Peyer's patch (tissue), 4 donors: ENCODE data around the gene FUBP3. TPM values are rescaled to one million over a fixed set of nuclear protein-coding genes. Genes with fewer than 3 reads are reported as not detected.

Experiments
- DNase-seq, 3 donors: peaks; one replicate each; pipeline ENCODE4 v3.0.0-alpha.2; 2017 to 2019
- H3K27ac ChIP-seq, 4 donors: fragments of 200-600 bp; sonication (generic); one replicate each; pipeline ENCODE4 v1.5.1; 2016 to 2019
- H3K27me3 ChIP-seq, 2 donors: fragments of 200-600 bp; sonication (generic); one replicate each; pipeline ENCODE4 v1.5.1; 2019
- H3K36me3 ChIP-seq, 3 donors: fragments of 200-600 bp; sonication (generic); one replicate each; pipeline ENCODE4 v1.5.1; 2016 to 2019
- H3K4me1 ChIP-seq, 4 donors: fragments of 200-600 bp; sonication (generic); one replicate each; pipeline ENCODE4 v1.5.1; 2016 to 2019
- H3K4me3 ChIP-seq, 4 donors: fragments of 200-600 bp; sonication (generic); 1 replicate in 3 of 4; 2 replicates in 1 of 4; pipeline ENCODE4 v1.5.1; 2016 to 2019; ENCODE audit warnings: mild to moderate bottlenecking in 1 of 4
- H3K9me3 ChIP-seq, 4 donors: fragments of 200-600 bp; sonication (generic); one replicate each; pipeline ENCODE4 v1.5.1; 2016 to 2019; ENCODE audit warnings: mild to moderate bottlenecking in 1 of 4
- CTCF ChIP-seq, 6 experiments: fragments of 450-650 bp in 4 of 6; fragments of 200-600 bp in 2 of 6; sonication (generic) in 1 of 6; IDR thresholded peaks; one replicate each; pipeline ENCODE4 v1.5.1; 2017 to 2019; ENCODE audit warnings: antibody characterized with exemption in 6 of 6, mild to moderate bottlenecking in 3 of 6, moderate library complexity in 1 of 6
- POLR2A ChIP-seq, 2 donors: fragments of 450-650 bp; IDR thresholded peaks; one replicate each; pipeline ENCODE4 v1.5.1; 2017; ENCODE audit warnings: antibody characterized with exemption in 2 of 2, mild to moderate bottlenecking in 2 of 2, moderate library complexity in 2 of 2
- total RNA-seq, 4 donors: library from RNA; depleted of rRNA; stranded (reverse); fragments of >200 nt; gene quantifications; one replicate each; pipeline ENCODE4 v1.1.0, GENCODE V29; 2016

The FUBP3 gene
- total RNA-seq, 4 donors from 2014 or later, result 27.3 to 57.8 (median 31.8) TPM

- Histone ChIP-seq H3K27ac (no peak overlapping the region), H3K9me3 (no peaks in the 10 kb centered on the region), H3K27me3 (no peaks in the 10 kb centered on the region), H3K36me3 (peaks cover 0 to 97% (median 0%) of the 10 kb centered on the region in 3 donors), H3K4me3 (no peak overlapping the region), H3K4me1 (no peaks in the 10 kb centered on the region)
- no peak for TF ChIP-seq POLR2A (IDR thresholded peaks at IDR 0.05)
- no peak for TF ChIP-seq CTCF (IDR thresholded peaks at IDR 0.05)
- DNase-seq, result peak in 1 of 3 donors; percentile 30
Observed at GRCh38 chr9:130627051-130627450, 47.7 kb downstream of the FUBP3 start.

GRCh38 chr9:130627896-130628792, 48.8 kb downstream of the FUBP3 start:
- Histone ChIP-seq H3K9me3 (no peaks in the 10 kb centered on the region), H3K4me1 (no peaks in the 10 kb centered on the region), H3K36me3 (peaks cover 0 to 99% (median 0%) of the 10 kb centered on the region in 3 donors), H3K27me3 (no peaks in the 10 kb centered on the region), H3K27ac (no peak overlapping the region), H3K4me3 (no peak overlapping the region)
- TF ChIP-seq POLR2A (IDR thresholded peaks at IDR 0.05) (no peak), CTCF (IDR thresholded peaks at IDR 0.05) (no peak)
- DNase-seq, result no peak

- H3K27ac ChIP-seq, result no peak overlapping the region
- H3K4me1 ChIP-seq, result no peaks in the 10 kb centered on the region
- H3K9me3 ChIP-seq, result no peaks in the 10 kb centered on the region
- DNase-seq, result no peak
- H3K36me3 ChIP-seq, result peaks cover 0 to 100% (median 0%) of the 10 kb centered on the region in 3 donors
- TF ChIP-seq CTCF (IDR thresholded peaks at IDR 0.05) (no peak), POLR2A (IDR thresholded peaks at IDR 0.05) (no peak)
- H3K4me3 ChIP-seq, result no peak overlapping the region
- no peaks in the 10 kb centered on the region for H3K27me3 ChIP-seq
Observed at GRCh38 chr9:130629443-130630070, 50.2 kb downstream of the FUBP3 start.

- Histone ChIP-seq H3K36me3 (peaks cover 0 to 100% (median 0%) of the 10 kb centered on the region in 3 donors), H3K27me3 (no peaks in the 10 kb centered on the region), H3K9me3 (no peaks in the 10 kb centered on the region), H3K4me3 (no peak overlapping the region), H3K4me1 (no peaks in the 10 kb centered on the region), H3K27ac (no peak overlapping the region)
- TF ChIP-seq CTCF (IDR thresholded peaks at IDR 0.05) (no peak), POLR2A (IDR thresholded peaks at IDR 0.05) (no peak)
- no peak for DNase-seq
Observed at GRCh38 chr9:130630071-130630450, 50.7 kb downstream of the FUBP3 start.

GRCh38 chr9:130630506-130631330, 51.3 kb downstream of the FUBP3 start:
- H3K4me3 ChIP-seq, result no peak overlapping the region
- H3K36me3 ChIP-seq, result peaks cover 0 to 100% (median 0%) of the 10 kb centered on the region in 3 donors
- DNase-seq, result no peak
- no peak for TF ChIP-seq CTCF (IDR thresholded peaks at IDR 0.05)
- no peak for TF ChIP-seq POLR2A (IDR thresholded peaks at IDR 0.05)
- no peaks in the 10 kb centered on the region for H3K27me3 ChIP-seq
- no peak overlapping the region for H3K27ac ChIP-seq
- no peaks in the 10 kb centered on the region for H3K4me1 ChIP-seq
- H3K9me3 ChIP-seq, result no peaks in the 10 kb centered on the region
